IMR-90 (cell line): Measurements from ENCODE around the gene C14orf39. TPM values are rescaled to one million over a fixed set of nuclear protein-coding genes. Genes with fewer than 3 reads are reported as not detected.

Experiments
- ATAC-seq: fragments of 200-7000 bp; cut with Tn5 transposase; 2 replicates; pipeline ENCODE4 v1.9.1; 2020; ENCODE audit warnings: low read depth, mild to moderate bottlenecking, moderate library complexity
- BruUV-seq: library from RNA; stranded (reverse); fragments of 400-500 nt; replicated peaks from 2 replicates; lab custom pipeline; 2021; lab: Mats Ljungman, UMichigan
- CTCF ChIA-PET: fragments of 300-600 bp; formaldehyde crosslinking; extraction: SDS; loops from one replicate; lab custom pipeline; 2021; ENCODE audit warnings: antibody characterized with exemption; lab: Yijun Ruan, JAX
- POLR2A ChIA-PET: fragments of 300-600 bp; sonication (Branson Sonifier 250); formaldehyde crosslinking; loops from one replicate; lab custom pipeline; 2022; ENCODE audit warnings: antibody characterized with exemption; ENCODE audit not compliant: unreplicated experiment; lab: Charles Lee
- DNase-seq: peaks from one replicate; pipeline ENCODE4 v3.0.0; 2013
- H2AFZ ChIP-seq: replicated peaks from 2 replicates; pipeline ENCODE3; 2013; ENCODE audit warnings: low read length, mild to moderate bottlenecking; ENCODE audit not compliant: poor library complexity
- H2AK5ac ChIP-seq: 2 replicates; pipeline ENCODE4 v1.6.1; 2013; ENCODE audit warnings: low read depth, low read length, inconsistent platforms
- H2AK9ac ChIP-seq: replicated peaks from 2 replicates; pipeline ENCODE3; 2013; ENCODE audit warnings: mild to moderate bottlenecking, low read depth, low read length, moderate library complexity; ENCODE audit not compliant: poor library complexity
- H2BK120ac ChIP-seq: 2 replicates; pipeline ENCODE4 v1.6.1; 2013; ENCODE audit warnings: low read depth, low read length, inconsistent platforms
- H2BK15ac ChIP-seq: 3 replicates; pipeline ENCODE4 v1.6.1; 2013; ENCODE audit warnings: low read depth, low read length, inconsistent platforms
- H2BK20ac ChIP-seq: 2 replicates; pipeline ENCODE4 v1.6.1; 2013; ENCODE audit warnings: low read depth, mild to moderate bottlenecking, inconsistent platforms, low read length, moderate library complexity
- H2BK5ac ChIP-seq: 2 replicates; pipeline ENCODE4 v1.6.1; 2013; ENCODE audit warnings: mild to moderate bottlenecking, low read depth, low read length, inconsistent platforms; ENCODE audit not compliant: poor library complexity, severe bottlenecking
- H3K14ac ChIP-seq: replicated peaks from 2 replicates; pipeline ENCODE4 v1.6.1; 2013; ENCODE audit warnings: low read depth, low read length, inconsistent platforms
- H3K18ac ChIP-seq: 2 replicates; pipeline ENCODE4 v1.6.1; 2013; ENCODE audit warnings: low read depth, low read length, control low read depth
- H3K23ac ChIP-seq: 2 replicates; pipeline ENCODE4 v1.6.1; 2013; ENCODE audit warnings: low read depth, low read length, inconsistent platforms
- H3K27ac ChIP-seq: 2 replicates; pipeline ENCODE4 v1.5.1; 2013; ENCODE audit warnings: mild to moderate bottlenecking, control low read depth, low read length; ENCODE audit not compliant: insufficient read depth
- H3K27me3 ChIP-seq: 2 replicates; pipeline ENCODE4 v1.6.1; 2013; ENCODE audit warnings: low read length; ENCODE audit not compliant: control insufficient read depth, insufficient read depth
- H3K36me3 ChIP-seq: 2 replicates; pipeline ENCODE4 v1.6.1; 2013; ENCODE audit warnings: low read length, mixed read lengths; ENCODE audit not compliant: control insufficient read depth, insufficient read depth
- H3K4ac ChIP-seq: 2 replicates; pipeline ENCODE4 v1.6.1; 2013; ENCODE audit warnings: low read depth, low read length, inconsistent platforms
- H3K4me1 ChIP-seq: 2 replicates; pipeline ENCODE4 v1.6.1; 2013; ENCODE audit warnings: low read length, mixed read lengths; ENCODE audit not compliant: control insufficient read depth, insufficient read depth
- H3K4me2 ChIP-seq: 2 replicates; pipeline ENCODE4 v1.6.1; 2013; ENCODE audit warnings: low read depth, mild to moderate bottlenecking, control low read depth, low read length, moderate library complexity
- H3K4me3 ChIP-seq: 2 replicates; pipeline ENCODE4 v1.5.1; 2013; ENCODE audit warnings: low read depth, mild to moderate bottlenecking, control low read depth, low read length, moderate library complexity; ENCODE audit not compliant: insufficient read depth
- H3K56ac ChIP-seq: 2 replicates; pipeline ENCODE4 v1.6.1; 2013; ENCODE audit warnings: low read length, inconsistent platforms; ENCODE audit not compliant: insufficient read depth; ENCODE audit errors: extremely low read depth
- H3K79me1 ChIP-seq, 2 experiments: 2 replicates each; pipeline ENCODE4 v1.6.1; 2013; ENCODE audit warnings: low read length in 2 of 2, inconsistent platforms in 1 of 2, low read depth in 1 of 2
- H3K9ac ChIP-seq: 2 replicates; pipeline ENCODE4 v1.6.1; 2013; ENCODE audit warnings: low read depth, low read length, control low read depth
- H3K9me1 ChIP-seq: 2 replicates; pipeline ENCODE4 v1.6.1; 2013; ENCODE audit warnings: low read length, inconsistent platforms; ENCODE audit not compliant: insufficient read depth
- H3K9me3 ChIP-seq: 2 replicates; pipeline ENCODE4 v1.6.1; 2013; ENCODE audit warnings: low read length; ENCODE audit not compliant: control insufficient read depth, insufficient read depth
- H4K20me1 ChIP-seq: 2 replicates; pipeline ENCODE4 v1.6.1; 2013; ENCODE audit warnings: low read length, inconsistent platforms; ENCODE audit not compliant: insufficient read depth
- H4K5ac ChIP-seq: 2 replicates; pipeline ENCODE4 v1.6.1; 2013; ENCODE audit warnings: mild to moderate bottlenecking, low read depth, low read length, control low read depth
- H4K8ac ChIP-seq, 2 experiments: 2 replicates each; pipeline ENCODE4 v1.6.1; 2013; ENCODE audit warnings: low read depth in 2 of 2, low read length in 2 of 2, control low read depth in 1 of 2, inconsistent platforms in 1 of 2
- H4K91ac ChIP-seq: 2 replicates; pipeline ENCODE4 v1.6.1; 2013; ENCODE audit warnings: low read depth, low read length, inconsistent platforms; ENCODE audit not compliant: insufficient read depth
- BHLHE40 ChIP-seq: fragments of 150-350 bp; IDR thresholded peaks from 2 replicates; pipeline ENCODE4 v1.6.1; 2016; ENCODE audit warnings: mild to moderate bottlenecking, low read depth, low read length
- CEBPB ChIP-seq: IDR thresholded peaks from 2 replicates; pipeline ENCODE4 v1.6.1; 2012; ENCODE audit warnings: low read depth, low read length, improper control_type of control experiment
- CHD1 ChIP-seq: IDR thresholded peaks from 2 replicates; pipeline ENCODE4 v1.6.1; 2012; ENCODE audit warnings: low read depth, low read length, improper control_type of control experiment
- FOS ChIP-seq: fragments of 150-350 bp; IDR thresholded peaks from 2 replicates; pipeline ENCODE4 v1.6.1; 2016; ENCODE audit warnings: low read depth, low read length
- MAFK ChIP-seq: IDR thresholded peaks from 2 replicates; pipeline ENCODE4 v1.6.1; 2012; ENCODE audit warnings: low read depth, low read length, improper control_type of control experiment
- MAZ ChIP-seq: IDR thresholded peaks from 2 replicates; pipeline ENCODE4 v1.6.1; 2012; ENCODE audit warnings: low read depth, mild to moderate bottlenecking, low read length, improper control_type of control experiment, moderate library complexity, borderline replicate concordance
- MXI1 ChIP-seq: IDR thresholded peaks from 2 replicates; pipeline ENCODE4 v1.6.1; 2012; ENCODE audit warnings: low read depth, mild to moderate bottlenecking, low read length, moderate library complexity, borderline replicate concordance
- NFE2L2 ChIP-seq: fragments of 150-350 bp; IDR thresholded peaks from 2 replicates; pipeline ENCODE4 v1.6.1; 2016; ENCODE audit warnings: low read depth, mild to moderate bottlenecking, low read length
- POLR2A ChIP-seq: IDR thresholded peaks from 2 replicates; pipeline ENCODE4 v1.6.1; 2012; ENCODE audit warnings: mild to moderate bottlenecking, low read depth, low read length
- RAD21 ChIP-seq: IDR thresholded peaks from 2 replicates; pipeline ENCODE4 v1.6.1; 2012; ENCODE audit warnings: low read length, improper control_type of control experiment
- RCOR1 ChIP-seq: IDR thresholded peaks from 2 replicates; pipeline ENCODE4 v1.6.1; 2012; ENCODE audit warnings: mild to moderate bottlenecking, low read length, improper control_type of control experiment; ENCODE audit not compliant: insufficient replicate concordance
- SMC3 ChIP-seq: fragments of 150-350 bp; IDR thresholded peaks from 2 replicates; pipeline ENCODE4 v1.6.1; 2016; ENCODE audit warnings: low read depth, mild to moderate bottlenecking, antibody characterized with exemption, low read length, moderate library complexity
- WGBS, 2 experiments: methylation state at CpG; one replicate each; pipeline versions ENCODE4 v1.1.5 to v1.1.7; 2013; ENCODE audit warnings: missing lambda C conversion rate in 2 of 2; ENCODE audit not compliant: insufficient read length in 1 of 2; ENCODE audit errors: extremely low coverage in 2 of 2; 5-methylcytosine and 5-hydroxymethylcytosine counted together
- dilution Hi-C: fragments of 300-500 bp; cut with HindIII; formaldehyde crosslinking; loops from one replicate; pipeline ENCODE4 v1.14.3; 2018; ENCODE audit warnings: low sequenced_read_pairs; ENCODE audit not compliant: unreplicated experiment
- in situ Hi-C: fragments of 300-500 bp; cut with MboI; formaldehyde crosslinking; loops from 3 replicates; pipeline ENCODE4 v1.14.3; 2019; ENCODE audit warnings: low sequenced_read_pairs, inconsistent platforms, mixed read lengths
- intact Hi-C: fragments of 100-400 bp; cut with micrococcal nuclease; formaldehyde crosslinking; loops from 2 replicates; pipeline ENCODE4 v1.10.0; 2022
- polyA plus RNA-seq, 3 experiments: library from polyadenylated mRNA; depleted of rRNA; stranded (reverse); fragments of >200 nt; gene quantifications; 2 replicates each; pipeline ENCODE4 v1.2.3, GENCODE V29; 2012; ENCODE audit warnings: low replicate concordance in 1 of 3
- total RNA-seq: library from RNA; depleted of rRNA; stranded (reverse); fragments of >200 nt; gene quantifications from 2 replicates; pipeline ENCODE4 v1.2.3, GENCODE V29; 2012
- TF ChIP-seq, protein P1 (sequence below): fragments of 150-350 bp; IDR thresholded peaks from 2 replicates; pipeline ENCODE4 v1.6.1; 2017; ENCODE audit warnings: mild to moderate bottlenecking, antibody characterized with exemption, low read length, low read depth
- TF ChIP-seq, protein P2 (sequence below): conservative IDR thresholded peaks from 2 replicates; pipeline ENCODE4 v1.5.1; 2012; ENCODE audit warnings: mild to moderate bottlenecking, low read depth, low read length, improper control_type of control experiment
- TF ChIP-seq, protein P3 (sequence below): fragments of 150-350 bp; IDR thresholded peaks from 2 replicates; pipeline ENCODE4 v1.6.1; 2016; ENCODE audit warnings: low read depth, mild to moderate bottlenecking, low read length, moderate library complexity, borderline replicate concordance

The C14orf39 gene
- total and polyA plus RNA-seq, 2 of the 4 experiments (the other 2 are of a cell fraction) = 0.36 to 0.38 TPM

DNA sequence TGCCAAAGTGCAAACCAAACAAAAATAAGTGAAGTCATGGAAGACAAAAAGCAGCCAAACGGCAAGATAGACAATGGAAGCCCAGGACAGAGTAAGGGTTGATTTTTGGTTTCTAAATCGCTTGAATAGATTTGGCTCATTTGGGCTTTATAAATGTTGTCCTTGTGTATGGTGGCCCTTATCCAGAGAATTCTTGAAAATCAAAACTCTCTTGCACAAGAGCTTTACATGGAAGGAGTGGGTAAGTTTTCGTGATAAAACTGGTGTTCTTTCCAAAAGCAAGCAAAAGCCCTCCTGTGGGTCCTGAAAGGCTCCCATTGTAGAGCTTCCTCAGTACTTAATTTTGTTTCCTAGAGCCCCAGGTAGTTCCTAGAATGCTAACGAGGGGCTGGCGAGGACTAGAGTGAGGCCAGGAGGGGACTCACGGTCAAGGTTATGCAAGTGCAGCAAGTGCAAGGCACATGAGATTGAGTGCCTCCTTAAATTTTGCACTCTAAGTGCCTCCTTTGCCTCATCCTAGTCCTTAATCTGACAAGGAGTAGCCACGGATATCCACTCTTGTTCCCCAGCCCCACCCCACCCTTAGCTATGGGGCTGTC is 27.2 kb upstream of the C14orf39 start:
- Histone ChIP-seq H4K5ac (no peak overlapping the region), H3K79me1 (no peaks in the 10 kb centered on the region), H2BK5ac (no peak overlapping the region), H3K9ac (no peak overlapping the region), H3K27me3 (peaks cover 83% of the 10 kb centered on the region), H4K91ac (no peak overlapping the region), H3K4me2 (no peak overlapping the region), H3K27ac (no peak overlapping the region), H3K56ac (no peak overlapping the region), H3K9me1 (no peaks in the 10 kb centered on the region), H3K23ac (no peak overlapping the region), H3K4me3 (no peak overlapping the region), H2AK5ac (no peak overlapping the region), H4K20me1 (no peaks in the 10 kb centered on the region), H2AK9ac (no peak overlapping the region), H3K36me3 (no peaks in the 10 kb centered on the region), H2AFZ (peak overlapping the region; percentile 14), H4K8ac (no peak overlapping the region), H3K18ac (no peak overlapping the region), H3K4ac (no peak overlapping the region), H2BK20ac (no peak overlapping the region), H3K9me3 (peaks cover 21% of the 10 kb centered on the region), H3K14ac (no peak overlapping the region), H2BK15ac (no peak overlapping the region), H2BK120ac (no peak overlapping the region), H3K4me1 (peaks cover 2% of the 10 kb centered on the region; the same call in 1 of the 2 replicates)
- DNase-seq (no peak), ATAC-seq (no peak)
- WGBS, 2 experiments = 26% methylated on average over 3 of the region's 7 CpGs; no CpG with 5 or more reads in 1 of the 2 experiments
- POLR2A ChIA-PET = no interaction called here
- TF ChIP-seq, protein P1, sequence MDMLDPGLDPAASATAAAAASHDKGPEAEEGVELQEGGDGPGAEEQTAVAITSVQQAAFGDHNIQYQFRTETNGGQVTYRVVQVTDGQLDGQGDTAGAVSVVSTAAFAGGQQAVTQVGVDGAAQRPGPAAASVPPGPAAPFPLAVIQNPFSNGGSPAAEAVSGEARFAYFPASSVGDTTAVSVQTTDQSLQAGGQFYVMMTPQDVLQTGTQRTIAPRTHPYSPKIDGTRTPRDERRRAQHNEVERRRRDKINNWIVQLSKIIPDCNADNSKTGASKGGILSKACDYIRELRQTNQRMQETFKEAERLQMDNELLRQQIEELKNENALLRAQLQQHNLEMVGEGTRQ = no peak
- TF ChIP-seq CHD1 (no peak), MAZ (no peak), RAD21 (no peak), POLR2A (no peak), NFE2L2 (no peak), CEBPB (no peak), FOS (no peak), MAFK (no peak), MXI1 (no peak), RCOR1 (no peak), SMC3 (no peak), BHLHE40 (no peak)
- TF ChIP-seq, protein P2, sequence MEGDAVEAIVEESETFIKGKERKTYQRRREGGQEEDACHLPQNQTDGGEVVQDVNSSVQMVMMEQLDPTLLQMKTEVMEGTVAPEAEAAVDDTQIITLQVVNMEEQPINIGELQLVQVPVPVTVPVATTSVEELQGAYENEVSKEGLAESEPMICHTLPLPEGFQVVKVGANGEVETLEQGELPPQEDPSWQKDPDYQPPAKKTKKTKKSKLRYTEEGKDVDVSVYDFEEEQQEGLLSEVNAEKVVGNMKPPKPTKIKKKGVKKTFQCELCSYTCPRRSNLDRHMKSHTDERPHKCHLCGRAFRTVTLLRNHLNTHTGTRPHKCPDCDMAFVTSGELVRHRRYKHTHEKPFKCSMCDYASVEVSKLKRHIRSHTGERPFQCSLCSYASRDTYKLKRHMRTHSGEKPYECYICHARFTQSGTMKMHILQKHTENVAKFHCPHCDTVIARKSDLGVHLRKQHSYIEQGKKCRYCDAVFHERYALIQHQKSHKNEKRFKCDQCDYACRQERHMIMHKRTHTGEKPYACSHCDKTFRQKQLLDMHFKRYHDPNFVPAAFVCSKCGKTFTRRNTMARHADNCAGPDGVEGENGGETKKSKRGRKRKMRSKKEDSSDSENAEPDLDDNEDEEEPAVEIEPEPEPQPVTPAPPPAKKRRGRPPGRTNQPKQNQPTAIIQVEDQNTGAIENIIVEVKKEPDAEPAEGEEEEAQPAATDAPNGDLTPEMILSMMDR = no peak
- TF ChIP-seq, protein P3, sequence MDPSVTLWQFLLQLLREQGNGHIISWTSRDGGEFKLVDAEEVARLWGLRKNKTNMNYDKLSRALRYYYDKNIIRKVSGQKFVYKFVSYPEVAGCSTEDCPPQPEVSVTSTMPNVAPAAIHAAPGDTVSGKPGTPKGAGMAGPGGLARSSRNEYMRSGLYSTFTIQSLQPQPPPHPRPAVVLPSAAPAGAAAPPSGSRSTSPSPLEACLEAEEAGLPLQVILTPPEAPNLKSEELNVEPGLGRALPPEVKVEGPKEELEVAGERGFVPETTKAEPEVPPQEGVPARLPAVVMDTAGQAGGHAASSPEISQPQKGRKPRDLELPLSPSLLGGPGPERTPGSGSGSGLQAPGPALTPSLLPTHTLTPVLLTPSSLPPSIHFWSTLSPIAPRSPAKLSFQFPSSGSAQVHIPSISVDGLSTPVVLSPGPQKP = no peak
- dilution Hi-C loops = no loop called here
- CTCF ChIA-PET = no interaction called here
- intact Hi-C loops = no loop called here
- in situ Hi-C loops = no loop called here
- no TSS peak for BruUV-seq
